SIG-M5 treated with dmso at 0.1 percent for 504 hours (cell line): ENCODE results near the gene GRB14.
"Not testable (repeated sequence)": the region's sequence is repeated elsewhere in the genome, so short reads cannot be mapped to it uniquely, and the experiment has no call there.

Experiments used
- DNase-seq: peaks from one replicate; lab custom pipeline; 2025; ENCODE audit not compliant: unreplicated experiment; lab: John Stamatoyannopoulos, UW

The GRB14 gene

GRCh38 chr2:164496881-164497280 lies 124.4 kb downstream of the GRB14 start:
- no peak for DNase-seq

GRCh38 chr2:164496421-164496820 lies 124.9 kb downstream of the GRB14 start:
- no peak for DNase-seq

GRCh38 chr2:164495491-164496223 lies 125.6 kb downstream of the GRB14 start:
- peak; percentile 10 for DNase-seq

- no peak for DNase-seq
Observed at GRCh38 chr2:164485541-164485940, 135.7 kb downstream of the GRB14 start.

GRCh38 chr2:164479460-164479859 lies 141.8 kb downstream of the GRB14 start:
- peak; percentile 19 for DNase-seq

- DNase-seq: no peak
Observed at GRCh38 chr2:164478205-164478604, 143.1 kb downstream of the GRB14 start.

GRCh38 chr2:164474873-164475272 lies 146.4 kb downstream of the GRB14 start:
- DNase-seq: no peak

- no peak for DNase-seq
Observed at GRCh38 chr2:164473021-164473420, 148.3 kb downstream of the GRB14 start.

GRCh38 chr2:164465047-164465446 lies 156.2 kb downstream of the GRB14 start:
- not testable (repeated sequence) for DNase-seq

- DNase-seq: no peak
Observed at GRCh38 chr2:164464376-164464775, 156.9 kb downstream of the GRB14 start.

- no peak for DNase-seq
Observed at GRCh38 chr2:164458792-164459191, 162.5 kb downstream of the GRB14 start.

- no peak for DNase-seq
Observed at GRCh38 chr2:164457271-164457670, 164.0 kb downstream of the GRB14 start.

GRCh38 chr2:164456619-164457018 lies 164.7 kb downstream of the GRB14 start:
- DNase-seq: no peak

- DNase-seq: no peak
Observed at GRCh38 chr2:164453656-164454305, 167.5 kb downstream of the GRB14 start.

- no peak for DNase-seq
Observed at GRCh38 chr2:164450278-164450677, 171.0 kb downstream of the GRB14 start.

- no peak for DNase-seq
Observed at GRCh38 chr2:164449706-164450105, 171.6 kb downstream of the GRB14 start.

- DNase-seq: no peak
Observed at GRCh38 chr2:164447660-164448059, 173.6 kb downstream of the GRB14 start.
